ENCODE measurements around the gene GRHL1.

GRHL1 gene

GRCh38 chr2:9994462-9994861 is 43.0 kb downstream of the GRHL1 start:
- DNase-seq (ENCODE audit: low spot score): no peak

DNA sequence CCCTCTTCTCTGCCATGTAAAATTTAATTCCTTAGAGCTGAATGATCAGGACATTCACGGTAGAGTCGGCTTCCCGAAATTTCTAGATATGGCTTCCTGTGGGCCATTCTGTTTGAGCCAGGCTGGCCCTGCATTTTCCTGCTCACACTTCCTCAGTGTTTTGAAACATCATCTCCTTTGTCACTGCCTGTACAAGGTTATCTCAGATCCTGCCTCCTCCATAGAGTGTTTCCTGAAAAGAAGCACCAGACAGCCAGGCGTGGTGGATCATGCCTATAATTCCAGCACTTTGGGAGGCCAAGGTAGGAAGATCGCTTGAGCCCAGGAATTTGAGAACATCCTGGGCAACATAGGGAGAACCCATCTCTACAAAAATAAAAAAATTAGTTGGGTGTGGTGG is 43.6 kb downstream of the GRHL1 start:
- no peak for DNase-seq (ENCODE audit: low spot score)

DNA sequence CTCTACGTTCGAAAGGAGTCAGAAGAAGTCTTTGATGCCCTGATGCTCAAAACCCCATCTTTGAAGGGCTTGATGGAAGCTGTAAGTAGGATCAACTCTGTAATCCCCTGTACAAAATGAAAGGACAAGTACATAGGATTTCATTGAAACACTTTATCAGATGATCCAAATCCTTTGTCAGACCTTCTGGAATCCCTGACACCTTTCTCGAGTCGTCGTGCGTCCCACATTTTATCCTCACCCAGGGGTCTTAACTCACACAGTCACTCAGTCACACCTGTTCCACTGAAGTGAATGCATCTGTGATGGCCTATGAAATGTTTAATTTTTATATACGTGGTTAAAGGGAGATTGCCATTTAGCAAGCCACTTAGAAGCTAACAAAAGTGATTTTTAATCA is 44.8 kb downstream of the GRHL1 start:
- DNase-seq (ENCODE audit: low spot score): no peak

DNA sequence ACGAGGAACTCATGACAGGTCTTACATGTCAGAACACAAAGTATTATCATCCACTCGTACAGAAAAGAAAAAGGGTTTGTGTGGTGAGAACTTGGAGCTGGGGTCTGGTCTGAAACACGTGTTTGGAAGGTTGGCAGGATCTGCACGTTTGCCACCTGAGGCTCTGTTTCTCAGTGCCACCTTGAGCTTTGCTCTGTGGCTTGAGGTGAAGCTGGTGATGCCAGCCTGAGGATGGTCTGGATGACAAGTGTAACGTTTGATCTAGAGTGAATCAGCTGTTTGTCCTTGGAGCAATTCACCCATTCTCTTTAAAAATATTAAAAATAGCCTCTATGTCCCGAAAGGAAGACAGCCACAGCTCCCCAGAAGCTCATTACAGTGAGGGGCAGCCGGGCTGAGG is 46.4 kb downstream of the GRHL1 start:
- no peak for DNase-seq (ENCODE audit: low spot score)

GRCh38 chr2:9998916-9999654 is 47.6 kb downstream of the GRHL1 start:
- DNase-seq (ENCODE audit: low spot score): no peak

GRCh38 chr2:9999693-10000092 is 48.2 kb downstream of the GRHL1 start:
- no peak for DNase-seq (ENCODE audit: low spot score)

DNA sequence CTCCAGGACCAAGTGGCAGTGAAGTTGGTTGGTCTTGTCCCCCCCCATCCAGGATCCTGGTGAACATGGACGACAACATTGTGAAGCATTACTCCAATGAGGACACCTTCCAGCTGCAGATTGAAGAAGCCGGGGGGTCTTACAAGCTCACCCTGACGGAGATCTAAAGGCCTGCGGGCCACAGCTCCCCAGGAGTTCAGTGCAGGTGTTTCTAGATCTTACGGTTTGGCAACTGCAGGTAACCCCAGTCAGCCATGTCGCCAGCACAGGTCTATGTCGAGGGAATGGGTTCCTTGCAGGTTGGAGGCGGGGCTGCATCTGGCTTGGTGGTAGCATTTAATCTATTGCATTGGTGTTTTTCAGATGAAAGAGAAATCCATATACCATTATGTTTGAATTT is 49.0 kb downstream of the GRHL1 start:
- DNase-seq (ENCODE audit: low spot score): no peak

DNA sequence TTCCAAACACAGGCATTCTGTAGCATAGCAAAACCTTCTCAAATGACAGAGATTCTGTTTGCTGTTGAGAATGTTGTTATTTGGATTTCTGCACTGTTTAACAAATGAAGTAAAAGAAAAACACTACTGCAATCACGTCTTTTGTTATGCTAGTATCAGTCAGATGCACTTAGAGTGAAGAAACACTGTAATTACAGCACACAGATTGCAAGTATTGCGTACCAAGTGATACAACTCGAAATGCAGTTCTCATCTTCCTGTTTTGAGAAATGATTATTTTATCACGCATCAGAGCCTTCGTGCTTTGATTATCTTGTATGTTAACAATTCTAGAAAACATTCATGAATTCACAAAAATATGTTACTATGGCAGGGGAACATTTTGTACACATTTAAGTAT is 50.1 kb downstream of the GRHL1 start:
- DNase-seq (ENCODE audit: low spot score): no peak

DNA sequence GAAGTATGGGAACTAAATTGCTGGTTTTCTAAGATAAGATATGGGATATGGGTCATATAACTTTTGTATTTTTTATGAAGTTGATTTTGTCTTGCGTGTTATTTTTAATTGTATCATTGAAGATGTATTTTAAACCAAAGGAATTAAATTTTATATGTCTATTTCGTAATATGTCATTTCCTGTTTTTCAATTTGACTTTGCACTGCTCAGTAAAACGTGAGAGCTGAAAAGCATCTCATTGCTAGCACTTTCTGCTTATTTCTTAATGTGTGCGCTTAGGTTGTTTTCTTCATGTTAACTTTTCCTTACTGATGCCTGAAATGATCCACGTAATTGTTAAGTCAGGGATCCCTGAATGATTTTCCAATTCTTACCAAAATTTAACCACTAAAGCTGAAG is 50.6 kb downstream of the GRHL1 start:
- no peak for DNase-seq (ENCODE audit: low spot score)

DNA sequence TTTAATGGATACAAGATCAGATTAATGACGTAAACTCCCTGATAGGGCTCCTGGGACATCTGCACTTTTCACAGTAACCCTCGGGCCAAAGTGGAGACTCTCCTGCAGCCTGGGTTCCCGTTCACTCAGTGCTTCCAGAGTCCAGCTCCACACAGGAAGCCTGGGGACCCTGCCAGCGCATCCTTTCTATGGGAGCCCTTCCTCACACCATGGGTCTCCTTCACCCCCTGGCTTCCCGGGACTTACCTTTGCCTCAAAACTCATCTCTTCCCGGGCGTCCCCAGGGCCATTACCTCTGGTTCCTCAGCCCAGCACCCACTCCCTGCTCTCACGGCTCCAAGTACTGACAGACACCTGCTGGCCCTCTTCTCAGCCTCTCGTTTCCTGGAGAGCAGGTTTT is 51.2 kb downstream of the GRHL1 start:
- no peak for DNase-seq (ENCODE audit: low spot score)

DNA sequence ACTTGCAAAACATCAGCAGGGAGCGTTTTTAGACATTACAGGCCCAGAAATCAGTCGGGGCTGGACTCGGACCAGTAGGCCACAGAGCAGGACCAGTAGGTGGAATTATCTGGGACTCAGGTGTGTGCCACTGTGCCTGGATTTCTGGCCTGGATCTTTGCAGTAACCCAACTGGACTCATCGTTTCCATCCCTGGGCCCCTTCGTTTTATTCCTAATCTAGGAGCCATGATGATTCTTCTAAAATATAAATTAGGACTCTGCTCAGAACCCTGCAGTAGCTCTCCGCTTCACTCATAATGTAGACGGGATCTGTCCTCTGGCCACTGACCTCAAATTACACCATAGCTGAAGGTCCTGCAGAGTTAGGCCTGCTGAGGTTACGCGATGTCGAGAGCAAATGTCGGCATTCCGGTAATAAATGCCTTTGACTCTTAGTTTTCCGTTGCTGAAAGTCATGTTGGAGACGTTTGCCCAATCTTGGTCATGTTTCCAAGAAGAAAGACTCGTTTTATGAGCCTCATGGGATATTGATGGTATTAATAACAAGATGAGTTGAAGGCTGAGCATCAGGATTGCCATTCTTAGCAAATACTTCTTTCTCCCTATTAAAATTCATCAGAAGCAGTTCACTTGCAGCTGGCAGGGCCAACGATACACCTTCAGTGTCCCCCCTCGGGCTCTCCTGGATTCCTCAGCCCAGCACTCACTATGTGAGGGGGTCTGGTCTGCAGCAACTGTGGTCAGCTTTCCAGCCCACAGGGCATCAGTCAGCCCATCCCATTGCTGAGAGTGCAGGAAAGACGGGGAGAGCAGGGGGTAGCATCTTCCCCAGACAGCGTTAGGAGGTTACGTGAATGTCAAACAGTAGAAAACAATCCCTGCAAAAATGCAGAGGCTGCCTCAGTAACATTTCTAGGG is 52.0 kb downstream of the GRHL1 start:
- DNase-seq (ENCODE audit: low spot score): no peak

DNA sequence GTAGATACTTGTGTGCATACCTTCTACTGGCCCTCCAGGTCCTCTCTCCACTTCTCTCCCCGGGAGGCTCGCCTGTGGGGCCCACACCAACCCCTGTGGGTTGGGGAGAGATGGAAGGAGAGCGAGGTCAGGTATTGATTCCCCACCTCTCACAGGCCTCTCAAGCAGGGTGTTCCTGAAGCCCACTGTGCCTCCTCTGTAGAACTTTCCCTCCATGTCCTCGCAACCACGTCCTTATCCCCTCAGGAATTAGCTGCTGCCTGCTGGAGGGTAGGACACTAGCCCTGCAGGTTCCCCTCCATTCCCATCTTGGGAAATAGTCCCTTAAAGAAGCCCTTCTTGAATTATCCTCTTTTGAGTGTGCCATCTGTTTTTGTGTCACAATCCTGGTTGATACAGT is 52.9 kb downstream of the GRHL1 start:
- DNase-seq (ENCODE audit: low spot score): no peak

GRCh38 chr2:10004836-10005235 is 53.3 kb downstream of the GRHL1 start:
- no peak for DNase-seq (ENCODE audit: low spot score)

DNA sequence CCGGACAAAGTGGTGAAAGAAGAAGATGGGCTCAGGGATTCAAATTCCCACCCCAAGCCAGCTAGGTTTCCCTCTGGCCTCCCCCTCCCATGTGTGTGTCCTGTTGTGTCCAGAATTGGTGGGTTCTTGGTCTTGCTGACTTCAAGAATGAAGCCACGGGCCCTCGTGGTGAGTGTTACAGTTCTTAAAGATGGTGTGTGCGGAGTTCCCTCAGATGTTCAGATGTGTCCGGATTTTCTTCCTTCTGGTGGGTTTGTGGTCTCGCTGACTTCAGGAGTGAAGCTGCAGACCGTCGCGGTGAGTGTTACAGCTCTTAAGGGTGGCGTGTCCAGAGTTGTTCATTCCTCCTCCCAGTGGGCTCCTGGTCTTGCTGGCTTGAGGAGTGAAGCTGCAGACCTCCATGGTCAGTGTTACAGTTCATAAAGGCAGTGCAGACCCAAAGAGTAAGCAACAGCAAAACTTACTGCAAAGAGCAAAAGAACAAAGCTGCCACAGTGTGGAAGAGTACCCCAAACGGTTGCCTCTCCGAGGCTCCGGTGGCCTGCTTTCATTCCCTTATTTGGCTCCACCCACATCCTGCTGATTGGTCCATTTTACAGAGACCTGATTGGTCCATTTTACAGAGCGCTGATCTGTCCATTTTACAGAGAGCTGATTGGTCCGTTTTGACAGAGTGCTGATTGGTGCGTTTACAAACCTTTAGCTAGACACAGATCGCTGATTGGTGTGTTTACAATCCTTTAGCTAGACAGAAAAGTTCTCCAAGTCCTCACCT is 54.2 kb downstream of the GRHL1 start:
- DNase-seq (ENCODE audit: low spot score): no peak

DNA sequence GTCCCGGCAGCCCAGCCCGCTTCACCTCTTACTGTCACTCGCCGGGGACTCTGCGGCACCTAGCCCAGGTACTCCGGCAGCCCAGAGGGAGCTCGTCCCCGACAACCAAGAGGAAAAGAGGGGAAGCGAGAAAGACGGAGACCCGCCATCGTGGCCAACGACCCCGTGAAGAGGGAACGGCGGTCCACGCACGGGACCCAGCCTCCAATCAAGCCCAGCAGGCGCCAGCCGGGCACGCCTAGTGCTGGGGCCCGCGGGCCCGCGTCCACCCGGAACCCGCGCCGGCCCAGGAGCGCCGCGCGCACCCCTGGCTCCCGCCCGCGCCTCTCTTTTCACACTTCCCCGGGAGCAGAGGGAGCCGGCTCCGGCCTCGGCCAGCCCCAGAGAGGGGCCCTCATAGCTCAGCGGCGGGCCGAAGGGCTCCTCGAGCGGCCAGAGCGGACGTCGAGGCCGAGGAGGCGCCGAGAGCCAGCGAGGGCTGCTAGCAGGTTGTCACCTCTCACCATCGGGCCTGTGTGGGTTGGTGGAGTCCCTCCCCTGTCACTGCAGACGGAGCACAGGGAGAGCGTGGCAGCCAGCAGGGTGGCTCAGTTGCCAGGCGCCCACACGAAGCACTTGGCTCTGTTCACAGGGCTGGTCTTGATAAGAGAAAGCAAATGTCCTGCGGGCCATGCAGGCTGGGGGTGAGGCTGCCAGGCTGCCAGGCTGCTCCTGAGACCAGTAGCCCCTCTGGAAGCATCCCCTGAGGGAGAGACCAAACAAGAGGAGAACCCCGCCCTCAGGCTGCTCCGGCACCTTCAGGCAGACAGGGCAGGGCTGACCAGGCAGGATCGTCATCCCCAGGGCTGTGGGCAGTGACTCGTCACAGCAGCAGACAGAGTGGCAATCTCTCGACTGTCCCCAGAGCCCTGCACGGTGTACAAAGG is 55.0 kb downstream of the GRHL1 start:
- DNase-seq (ENCODE audit: low spot score): no peak

DNA sequence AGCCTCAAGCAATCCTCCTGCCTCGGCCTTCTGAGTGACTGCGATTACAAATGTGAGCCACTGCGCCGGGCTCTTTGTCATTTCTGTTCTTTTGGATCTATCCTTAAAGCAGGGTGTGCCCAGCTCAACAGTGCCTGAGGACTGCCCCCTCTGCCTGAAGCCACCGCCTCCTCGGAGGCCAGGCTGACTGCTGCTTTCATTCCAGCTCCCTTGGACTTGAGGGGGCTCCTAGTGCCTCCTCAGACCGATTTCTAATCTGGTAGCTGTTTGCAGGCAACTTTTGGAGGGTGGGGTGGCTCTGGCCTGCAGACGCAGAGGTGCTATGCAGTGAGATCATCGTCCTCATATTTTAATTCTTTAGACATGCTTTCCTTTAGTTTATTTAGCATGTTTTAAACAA is 55.9 kb downstream of the GRHL1 start:
- no peak for DNase-seq (ENCODE audit: low spot score)

- DNase-seq (ENCODE audit: low spot score): no peak
Measured at GRCh38 chr2:10007921-10008808, 56.7 kb downstream of the GRHL1 start.

DNA sequence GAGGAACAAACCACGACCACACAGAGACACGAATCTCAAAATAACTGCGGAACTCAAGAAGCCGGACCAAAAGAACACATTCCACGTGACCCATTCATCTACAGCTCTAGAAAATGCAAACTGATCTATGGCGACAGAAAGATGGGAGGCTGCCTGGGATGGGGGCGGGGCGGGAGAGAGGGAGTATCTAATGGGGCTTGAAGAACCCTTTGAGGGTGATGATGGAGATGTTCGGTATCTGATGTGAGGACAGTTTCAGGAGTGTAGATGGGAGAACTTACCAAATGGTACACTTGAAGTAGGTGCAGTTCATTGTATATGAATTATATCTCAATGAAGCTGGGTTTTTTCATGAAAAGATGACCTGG is 57.3 kb downstream of the GRHL1 start:
- DNase-seq (ENCODE audit: low spot score): no peak

DNA sequence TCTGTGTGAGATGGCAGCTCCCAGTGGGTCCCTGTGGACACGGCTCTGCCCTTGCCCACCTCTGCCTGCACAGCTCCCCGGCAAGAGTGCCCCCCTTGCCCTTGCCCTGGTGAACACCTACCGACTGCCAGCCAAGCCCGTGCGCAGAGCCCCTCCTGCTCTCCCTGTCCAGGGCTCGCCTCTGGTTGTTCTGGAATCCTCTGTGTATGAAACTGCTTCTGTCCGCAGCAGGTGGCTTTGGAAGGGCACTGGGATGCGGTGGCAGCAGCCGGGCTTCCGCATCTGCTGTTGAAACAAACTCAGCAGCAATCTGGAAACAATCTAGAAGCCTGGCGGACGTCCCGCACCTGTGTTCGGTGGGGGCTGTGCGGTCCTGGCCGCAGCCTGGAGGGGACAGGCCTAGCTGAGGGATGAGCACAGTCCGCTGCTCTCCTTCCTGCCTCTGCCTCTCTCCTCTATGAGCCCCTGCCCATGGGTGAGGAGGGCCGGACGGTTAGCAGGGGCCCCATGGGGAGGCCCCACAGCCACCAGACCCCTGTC is 57.8 kb downstream of the GRHL1 start:
- no peak for DNase-seq (ENCODE audit: low spot score)

Measured in COLO829 (cell line).